ENCODE data around the gene BRIP1.

- TF ChIP-seq EP300 (IDR thresholded peaks at IDR 0.05), result no peak
- TF ChIP-seq, protein P1, sequence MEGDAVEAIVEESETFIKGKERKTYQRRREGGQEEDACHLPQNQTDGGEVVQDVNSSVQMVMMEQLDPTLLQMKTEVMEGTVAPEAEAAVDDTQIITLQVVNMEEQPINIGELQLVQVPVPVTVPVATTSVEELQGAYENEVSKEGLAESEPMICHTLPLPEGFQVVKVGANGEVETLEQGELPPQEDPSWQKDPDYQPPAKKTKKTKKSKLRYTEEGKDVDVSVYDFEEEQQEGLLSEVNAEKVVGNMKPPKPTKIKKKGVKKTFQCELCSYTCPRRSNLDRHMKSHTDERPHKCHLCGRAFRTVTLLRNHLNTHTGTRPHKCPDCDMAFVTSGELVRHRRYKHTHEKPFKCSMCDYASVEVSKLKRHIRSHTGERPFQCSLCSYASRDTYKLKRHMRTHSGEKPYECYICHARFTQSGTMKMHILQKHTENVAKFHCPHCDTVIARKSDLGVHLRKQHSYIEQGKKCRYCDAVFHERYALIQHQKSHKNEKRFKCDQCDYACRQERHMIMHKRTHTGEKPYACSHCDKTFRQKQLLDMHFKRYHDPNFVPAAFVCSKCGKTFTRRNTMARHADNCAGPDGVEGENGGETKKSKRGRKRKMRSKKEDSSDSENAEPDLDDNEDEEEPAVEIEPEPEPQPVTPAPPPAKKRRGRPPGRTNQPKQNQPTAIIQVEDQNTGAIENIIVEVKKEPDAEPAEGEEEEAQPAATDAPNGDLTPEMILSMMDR (IDR thresholded peaks at IDR 0.05), result no peak
Observed at GRCh38 chr17:61657338-61657737, 206.0 kb downstream of the BRIP1 start.

Measured in stomach (tissue), 4 donors.